ENCODE measurements around the gene WDR77. TPM values are rescaled to one million over a fixed set of nuclear protein-coding genes. Genes with fewer than 3 reads are reported as not detected.

Gene WDR77
- total RNA-seq, 1 experiment from 2014 or later: 175 TPM

DNA sequence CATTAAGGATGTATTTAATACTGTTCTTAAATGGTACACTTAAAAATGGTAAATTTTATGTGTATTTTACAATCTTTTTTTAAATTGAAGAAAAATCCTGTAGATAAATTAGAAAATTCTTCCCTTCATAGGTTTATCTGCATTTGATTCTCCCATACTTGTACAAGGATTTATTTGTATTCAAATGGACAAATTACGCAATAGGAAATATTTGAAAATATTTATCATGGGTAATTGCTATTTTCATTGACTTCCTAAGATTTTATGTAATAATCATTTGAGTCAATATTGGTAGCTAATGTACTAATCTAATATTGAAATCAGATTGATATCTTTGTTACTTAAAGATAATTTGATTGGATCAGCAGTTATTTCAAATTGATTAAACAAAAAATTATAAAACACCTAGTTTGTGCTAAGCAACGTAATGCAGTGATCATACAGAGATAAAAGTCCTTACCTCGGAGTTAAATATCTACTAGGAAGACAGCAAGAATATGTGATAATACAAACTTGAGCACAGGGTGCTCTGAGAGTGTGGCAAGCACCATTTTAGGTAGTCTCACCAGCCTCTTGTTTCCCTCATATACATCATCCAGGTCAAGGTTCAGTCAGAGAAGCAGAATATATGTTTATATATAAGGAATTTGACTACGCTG is 13.4 kb upstream of the WDR77 start:
- DNase-seq: no peak
- H3K36me3 ChIP-seq (replicated peaks; ENCODE audit: control insufficient read depth, insufficient read depth, low read length): peaks cover 11% of the 10 kb centered on the region; the same call in 1 of the 2 replicates

DNA sequence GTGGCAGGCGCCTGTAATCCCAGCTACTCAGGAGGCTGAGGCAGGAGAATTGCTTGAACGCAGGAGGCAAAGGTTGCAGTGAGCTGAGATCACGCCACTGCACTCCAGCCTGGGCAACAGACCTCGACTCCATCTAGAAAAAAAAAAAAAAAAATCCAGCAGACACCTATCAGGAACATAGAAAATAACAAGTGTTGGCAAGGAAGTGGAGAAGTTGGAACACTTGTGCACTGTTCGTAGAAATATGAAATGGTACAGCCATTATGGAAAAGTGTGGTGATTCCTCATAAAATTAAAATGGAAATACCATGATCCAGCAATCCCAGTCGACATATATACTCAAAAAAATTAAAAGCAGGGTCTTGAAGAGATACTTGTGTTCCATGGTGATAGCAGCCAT is 12.7 kb upstream of the WDR77 start:
- no peak overlapping the region for H3K4me3 ChIP-seq (ENCODE audit: insufficient read depth, low read depth, low read length)
- no peak for DNase-seq
- H3K27me3 ChIP-seq (ENCODE audit: control insufficient read depth, insufficient read depth, low read length): no peaks in the 10 kb centered on the region
- peaks cover 15% of the 10 kb centered on the region for H3K36me3 ChIP-seq (replicated peaks; ENCODE audit: control insufficient read depth, insufficient read depth, low read length)

More for the DNA sequence above, 13.4 kb upstream of the WDR77 start:
- Histone ChIP-seq H3K27me3 (ENCODE audit: control insufficient read depth, insufficient read depth, low read length) (no peaks in the 10 kb centered on the region), H3K4me3 (ENCODE audit: insufficient read depth, low read depth, low read length) (no peak overlapping the region)

DNA sequence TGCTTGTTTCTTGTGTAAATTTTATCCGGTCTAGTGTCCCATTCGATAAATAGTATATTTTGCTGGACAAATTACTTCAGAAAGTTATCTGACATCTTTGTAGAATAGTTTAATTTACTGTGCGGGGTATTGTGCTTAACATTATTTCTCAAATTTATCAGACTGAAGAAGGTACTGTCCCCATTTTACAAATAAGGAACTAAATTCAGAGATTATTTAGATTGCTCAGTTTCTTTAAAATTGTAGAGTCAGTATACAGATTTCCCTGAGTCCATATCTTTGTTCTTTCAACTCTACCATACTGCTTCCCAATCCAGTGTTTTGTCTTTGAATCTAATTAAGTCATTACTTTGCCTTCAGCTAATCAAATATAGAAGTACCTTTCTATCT is 6.6 kb upstream of the WDR77 start:
- peaks cover 18% of the 10 kb centered on the region for H3K36me3 ChIP-seq (replicated peaks; ENCODE audit: control insufficient read depth, insufficient read depth, low read length)
- no peaks in the 10 kb centered on the region for H3K27me3 ChIP-seq (ENCODE audit: control insufficient read depth, insufficient read depth, low read length)
- no peak overlapping the region for H3K4me3 ChIP-seq (ENCODE audit: insufficient read depth, low read depth, low read length)
- no peak for DNase-seq

DNA sequence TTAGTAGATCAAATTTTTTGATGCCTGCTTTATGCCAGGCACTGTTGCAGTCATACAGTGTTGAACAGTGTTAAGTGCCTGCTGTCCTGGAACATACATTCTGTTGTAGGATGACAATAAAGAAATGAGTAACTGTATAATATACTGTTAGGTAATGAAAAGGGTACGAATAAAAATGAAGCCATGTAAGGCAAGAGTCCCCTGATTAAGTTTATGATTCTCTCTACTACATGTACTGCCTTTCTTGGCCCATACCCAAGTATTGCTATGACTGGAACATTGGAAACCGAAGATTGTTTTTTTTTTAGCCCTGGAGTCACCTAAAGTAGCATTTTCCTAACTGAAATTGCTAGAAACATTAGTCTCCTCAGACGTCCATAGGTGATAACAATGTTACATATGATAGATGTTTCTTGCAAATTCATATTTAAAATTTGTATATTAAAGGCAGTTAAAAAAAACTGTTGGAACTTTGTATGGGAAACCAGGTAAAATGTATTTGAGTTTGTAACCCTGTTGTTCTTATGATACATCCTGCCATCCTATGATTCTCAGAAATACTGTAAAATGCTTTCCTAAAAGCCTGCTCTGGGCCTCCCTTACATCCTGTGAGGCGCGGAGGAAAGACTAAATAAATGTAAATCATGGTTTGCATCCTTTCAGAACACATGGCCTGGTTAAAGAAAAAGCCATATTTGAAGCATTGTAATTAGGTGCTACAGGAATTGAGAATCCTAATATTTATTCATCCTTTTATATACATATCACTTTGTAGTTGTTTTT is 6.0 kb upstream of the WDR77 start:
- no peak for DNase-seq
- Histone ChIP-seq H3K4me3 (ENCODE audit: insufficient read depth, low read depth, low read length) (no peak overlapping the region), H3K36me3 (replicated peaks; ENCODE audit: control insufficient read depth, insufficient read depth, low read length) (peaks cover 18% of the 10 kb centered on the region), H3K27me3 (ENCODE audit: control insufficient read depth, insufficient read depth, low read length) (no peaks in the 10 kb centered on the region)

DNA sequence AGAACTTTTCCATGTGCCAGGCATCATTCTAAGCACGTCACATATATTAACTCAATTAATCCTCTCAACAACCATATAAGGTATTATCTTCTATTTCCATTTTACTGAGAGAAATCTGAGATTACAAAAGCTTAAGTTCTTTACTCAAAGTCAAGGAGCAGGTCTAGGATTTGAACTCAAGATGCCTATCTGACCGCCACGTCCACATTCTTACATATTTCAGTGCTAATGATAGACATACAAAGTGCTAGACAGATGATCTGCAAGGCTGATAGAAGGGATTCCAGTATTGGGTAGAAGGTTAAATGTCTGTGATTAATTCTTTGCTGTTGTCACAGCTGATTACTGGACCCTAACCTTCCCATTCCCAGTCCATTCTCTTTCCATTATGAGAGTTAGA is 4.7 kb upstream of the WDR77 start:
- Histone ChIP-seq H3K4me3 (ENCODE audit: insufficient read depth, low read depth, low read length) (no peak overlapping the region), H3K27me3 (ENCODE audit: control insufficient read depth, insufficient read depth, low read length) (no peaks in the 10 kb centered on the region; the same call in 1 of the 2 replicates), H3K36me3 (replicated peaks; ENCODE audit: control insufficient read depth, insufficient read depth, low read length) (peaks cover 16% of the 10 kb centered on the region)
- DNase-seq: no peak

DNA sequence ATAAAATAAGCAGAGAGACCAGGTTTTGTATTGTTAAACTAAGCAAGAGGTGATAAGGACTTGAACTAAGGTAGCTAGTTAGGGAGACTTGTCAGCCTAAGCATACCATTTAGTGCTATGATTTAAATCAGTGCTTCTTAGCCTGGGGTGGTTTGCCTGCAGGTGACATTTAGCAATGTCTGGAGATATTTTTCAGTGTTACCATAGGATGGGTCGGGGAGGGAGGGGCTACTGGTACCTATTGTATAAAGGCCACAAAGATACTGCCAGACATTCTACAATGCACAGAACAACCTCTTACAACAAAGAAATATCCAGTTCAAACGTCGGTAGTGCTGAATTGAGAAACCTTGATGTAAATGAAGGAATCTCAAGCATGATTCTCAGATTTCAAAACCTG is 3.5 kb upstream of the WDR77 start:
- Histone ChIP-seq H3K36me3 (replicated peaks; ENCODE audit: control insufficient read depth, insufficient read depth, low read length) (peaks cover 9% of the 10 kb centered on the region), H3K27me3 (ENCODE audit: control insufficient read depth, insufficient read depth, low read length) (no peaks in the 10 kb centered on the region; the same call in 1 of the 2 replicates), H3K4me3 (ENCODE audit: insufficient read depth, low read depth, low read length) (no peak overlapping the region)
- no peak for DNase-seq

DNA sequence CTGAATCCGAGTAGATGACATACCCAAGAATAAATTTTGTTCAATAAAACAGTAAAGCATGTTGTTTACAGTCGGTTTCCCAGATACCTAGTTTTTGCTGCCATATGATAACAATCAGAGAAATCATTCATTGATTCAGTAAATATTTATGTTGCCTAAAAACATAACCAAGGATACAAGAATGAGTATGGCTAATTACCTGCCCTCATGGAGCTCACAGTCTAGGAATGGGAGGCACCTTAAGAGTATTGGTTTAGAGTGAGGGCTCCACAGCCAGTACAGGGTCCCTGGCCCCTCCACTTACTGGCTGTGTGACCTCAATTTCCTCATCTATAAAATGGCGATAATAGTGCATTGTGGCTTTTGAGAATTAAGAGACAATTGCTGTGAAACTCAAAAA is 1.1 kb upstream of the WDR77 start:
- Histone ChIP-seq H3K4me3 (ENCODE audit: insufficient read depth, low read depth, low read length) (peak overlapping the region; percentile 99), H3K27me3 (ENCODE audit: control insufficient read depth, insufficient read depth, low read length) (no peaks in the 10 kb centered on the region; the same call in 1 of the 2 replicates), H3K36me3 (replicated peaks; ENCODE audit: control insufficient read depth, insufficient read depth, low read length) (peaks cover 12% of the 10 kb centered on the region)
- no peak for DNase-seq

DNA sequence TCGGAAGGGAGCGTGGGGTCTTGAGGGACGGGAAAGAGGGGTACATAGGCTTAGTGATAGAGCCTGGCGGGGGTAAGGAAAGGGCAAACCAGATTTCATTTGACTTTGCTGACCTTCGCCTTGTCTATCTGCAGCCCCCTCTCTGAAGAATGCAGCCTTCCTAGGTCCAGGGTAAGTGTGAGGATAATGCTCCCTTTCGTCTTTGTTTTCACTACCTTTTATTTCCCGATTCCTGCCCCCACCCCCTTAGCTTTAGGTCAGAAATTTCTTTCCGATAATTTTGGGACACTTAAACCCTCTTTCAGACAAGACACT is 604 bp upstream of the WDR77 start:
- no peak for DNase-seq
- peak overlapping the region; percentile 99 for H3K4me3 ChIP-seq (ENCODE audit: insufficient read depth, low read depth, low read length)
- H3K27me3 ChIP-seq (ENCODE audit: control insufficient read depth, insufficient read depth, low read length): no peaks in the 10 kb centered on the region; the same call in 1 of the 2 replicates
- peaks cover 13% of the 10 kb centered on the region for H3K36me3 ChIP-seq (replicated peaks; ENCODE audit: control insufficient read depth, insufficient read depth, low read length)

DNA sequence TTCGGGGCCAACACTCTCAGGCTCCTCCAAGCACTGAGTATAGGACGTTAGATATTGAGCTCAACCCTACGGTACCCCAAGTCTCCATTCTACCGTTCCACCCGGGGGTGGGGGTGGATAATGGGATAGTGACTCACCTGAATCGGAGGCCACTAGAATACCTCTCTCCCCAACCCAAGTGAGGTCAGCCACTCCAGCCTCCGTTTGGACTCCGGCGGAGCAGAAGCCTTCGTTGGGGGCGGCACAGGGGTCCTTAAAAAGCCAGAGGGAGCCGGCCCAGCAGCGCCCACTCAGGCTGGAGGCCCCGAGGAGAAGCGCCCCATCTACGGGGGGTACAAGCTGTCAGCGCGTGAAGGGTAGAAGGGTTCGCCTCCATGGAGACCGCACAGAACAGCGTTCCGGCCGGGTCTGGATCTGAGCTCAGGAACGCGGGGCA is 556 bp downstream of the WDR77 start:
- DNase-seq: peak; percentile 42
- Histone ChIP-seq H3K27me3 (ENCODE audit: control insufficient read depth, insufficient read depth, low read length) (no peaks in the 10 kb centered on the region; the same call in 1 of the 2 replicates), H3K36me3 (replicated peaks; ENCODE audit: control insufficient read depth, insufficient read depth, low read length) (peaks cover 14% of the 10 kb centered on the region), H3K4me3 (ENCODE audit: insufficient read depth, low read depth, low read length) (peak overlapping the region; percentile 99)

DNA sequence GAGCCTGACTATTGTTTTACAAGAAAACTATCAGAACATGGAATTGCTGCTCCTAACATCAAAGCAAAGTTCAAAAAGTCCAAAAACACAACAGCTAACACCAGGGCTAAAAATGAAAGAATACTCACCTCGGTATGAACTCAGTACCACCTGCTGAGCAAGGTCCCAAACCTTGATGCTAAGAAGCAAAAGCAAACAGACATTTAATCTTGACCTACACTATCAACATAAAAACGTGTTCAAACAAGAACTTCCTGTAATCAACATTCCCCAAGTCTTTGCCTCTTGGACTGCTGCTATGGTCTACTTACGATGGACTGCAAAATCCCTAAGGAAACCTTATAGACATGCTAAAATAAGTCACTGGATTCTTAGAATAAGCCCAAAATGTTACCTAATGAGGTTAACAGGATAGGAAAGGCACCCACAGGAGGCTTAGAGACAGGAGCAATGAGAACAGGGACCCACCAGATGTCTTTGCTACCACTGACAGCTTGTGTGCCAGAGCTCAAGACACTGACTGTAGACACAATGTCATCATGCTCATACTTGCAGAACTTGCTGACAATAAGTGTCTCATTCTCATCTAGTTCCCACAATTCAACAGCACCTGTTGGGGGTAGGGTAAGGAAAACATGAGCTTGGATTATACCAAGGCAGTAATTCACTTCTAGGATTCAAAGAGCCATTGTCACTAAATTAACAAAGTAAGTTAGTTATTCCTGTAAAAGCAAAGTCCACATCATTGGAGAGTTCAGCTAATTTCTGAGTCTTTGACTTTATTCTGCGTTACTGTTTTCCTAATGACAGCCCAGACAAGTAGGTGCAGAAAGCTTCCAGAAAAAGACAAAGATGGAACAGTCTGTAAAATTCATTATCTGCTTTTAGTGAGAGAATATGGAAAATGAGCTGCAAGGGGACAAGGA is 1.8 kb downstream of the WDR77 start:
- Histone ChIP-seq H3K36me3 (replicated peaks; ENCODE audit: control insufficient read depth, insufficient read depth, low read length) (peaks cover 25% of the 10 kb centered on the region), H3K4me3 (ENCODE audit: insufficient read depth, low read depth, low read length) (peak overlapping the region; percentile 99; the same call in 1 of the 2 replicates), H3K27me3 (ENCODE audit: control insufficient read depth, insufficient read depth, low read length) (no peaks in the 10 kb centered on the region; the same call in 1 of the 2 replicates)
- DNase-seq: no peak

DNA sequence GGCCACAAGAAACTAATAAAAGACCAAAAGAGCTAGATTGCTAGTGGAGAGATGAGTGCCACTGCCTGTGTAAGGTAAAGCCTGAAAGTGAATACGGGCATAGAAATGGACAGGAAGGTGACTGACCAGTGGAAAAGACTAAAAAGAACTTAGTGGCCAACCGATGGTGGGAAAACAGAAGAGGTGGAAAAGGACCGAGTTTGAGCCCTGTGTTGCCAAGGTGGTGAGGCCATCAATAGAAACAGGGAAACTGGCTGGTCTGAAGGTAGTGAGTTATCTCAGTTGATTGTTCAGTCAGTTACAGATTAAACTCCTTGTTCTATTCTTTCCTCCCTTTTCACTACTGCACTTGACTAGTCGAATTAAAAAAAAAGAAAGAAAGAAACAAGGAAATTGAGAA is 2.5 kb downstream of the WDR77 start:
- Histone ChIP-seq H3K36me3 (replicated peaks; ENCODE audit: control insufficient read depth, insufficient read depth, low read length) (peaks cover 27% of the 10 kb centered on the region), H3K27me3 (ENCODE audit: control insufficient read depth, insufficient read depth, low read length) (no peaks in the 10 kb centered on the region; the same call in 1 of the 2 replicates), H3K4me3 (ENCODE audit: insufficient read depth, low read depth, low read length) (no peak overlapping the region)
- DNase-seq: no peak

DNA sequence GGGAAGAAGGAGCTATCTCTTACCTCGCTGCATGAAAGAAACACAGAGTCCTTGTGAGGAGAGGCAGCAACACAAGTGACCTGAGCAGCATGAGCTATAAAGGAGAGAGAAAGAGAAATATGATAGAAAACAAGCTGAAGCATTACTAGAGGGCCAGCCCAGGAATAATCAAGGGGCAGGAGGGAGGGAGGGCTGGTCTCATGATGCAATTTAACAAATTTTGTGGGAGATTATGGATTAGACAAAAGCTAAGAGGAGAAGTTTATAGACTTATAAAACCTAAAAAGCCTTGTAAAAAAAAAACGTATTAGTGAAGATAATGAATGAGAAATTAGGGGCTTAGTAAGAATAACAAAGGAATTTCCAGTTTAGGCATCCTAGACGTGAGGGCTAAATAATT is 5.0 kb downstream of the WDR77 start:
- Histone ChIP-seq H3K4me3 (ENCODE audit: insufficient read depth, low read depth, low read length) (no peak overlapping the region), H3K27me3 (ENCODE audit: control insufficient read depth, insufficient read depth, low read length) (no peaks in the 10 kb centered on the region), H3K36me3 (replicated peaks; ENCODE audit: control insufficient read depth, insufficient read depth, low read length) (peaks cover 41% of the 10 kb centered on the region)
- DNase-seq: no peak

DNA sequence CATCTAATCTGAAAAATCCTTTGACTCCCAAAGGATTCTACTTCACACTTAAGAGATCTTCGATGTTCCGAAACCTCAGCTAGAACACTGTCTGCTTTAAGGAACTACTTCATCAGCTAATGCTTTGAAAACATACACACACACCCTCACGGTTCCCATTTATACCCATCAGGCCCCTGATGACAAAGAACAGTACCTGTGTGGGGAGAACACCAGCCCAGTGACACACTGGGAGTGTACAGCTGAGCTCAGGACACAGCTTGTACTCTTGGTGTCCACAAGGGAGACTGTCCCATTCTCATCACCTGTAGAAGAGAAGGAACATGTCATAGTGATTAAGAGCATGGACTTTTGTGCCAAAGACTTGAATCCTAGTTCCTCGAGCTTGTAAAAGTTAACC is 6.6 kb downstream of the WDR77 start:
- H3K4me3 ChIP-seq (ENCODE audit: insufficient read depth, low read depth, low read length): no peak overlapping the region
- no peaks in the 10 kb centered on the region for H3K27me3 ChIP-seq (ENCODE audit: control insufficient read depth, insufficient read depth, low read length)
- no peak for DNase-seq
- H3K36me3 ChIP-seq (replicated peaks; ENCODE audit: control insufficient read depth, insufficient read depth, low read length): peaks cover 46% of the 10 kb centered on the region

DNA sequence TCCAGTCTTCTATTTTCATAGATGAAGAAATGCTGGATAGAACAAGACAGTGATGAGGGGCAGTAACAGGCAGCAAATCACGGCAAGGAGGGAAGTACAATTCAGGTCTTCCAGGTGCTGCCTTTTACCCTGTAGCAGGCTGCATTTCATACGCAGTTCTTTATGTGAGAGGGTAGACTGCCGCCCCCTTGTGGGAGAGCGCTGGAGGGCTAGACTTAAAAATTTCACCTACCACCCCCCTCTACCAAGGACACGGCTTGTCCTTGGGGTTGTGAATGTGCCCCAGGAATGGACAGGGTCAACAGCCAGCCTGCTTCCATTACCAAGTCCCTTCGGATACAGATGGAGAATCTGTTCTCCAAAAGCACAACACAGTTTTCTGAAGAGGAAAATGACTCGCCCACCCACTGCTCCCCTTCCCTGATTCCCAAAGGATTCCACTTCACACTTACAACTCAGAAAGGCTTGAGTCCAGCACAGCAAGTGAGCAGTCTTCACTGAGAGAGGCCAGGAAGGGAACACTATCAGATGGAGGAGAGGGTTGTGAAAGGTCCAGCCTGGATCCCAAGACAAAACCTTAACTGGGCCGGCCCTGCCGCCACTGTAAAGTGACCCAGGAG is 7.4 kb downstream of the WDR77 start:
- Histone ChIP-seq H3K27me3 (ENCODE audit: control insufficient read depth, insufficient read depth, low read length) (no peaks in the 10 kb centered on the region), H3K36me3 (replicated peaks; ENCODE audit: control insufficient read depth, insufficient read depth, low read length) (peaks cover 44% of the 10 kb centered on the region), H3K4me3 (ENCODE audit: insufficient read depth, low read depth, low read length) (no peak overlapping the region)
- DNase-seq: peak; percentile 59
